Panc1 (cell line): Measurements from ENCODE around the gene FGF14. TPM values are rescaled to one million over a fixed set of nuclear protein-coding genes. Genes with fewer than 3 reads are reported as not detected.

Experiments used
- ATAC-seq: fragments of 200-7000 bp; cut with Tn5 transposase; 2 replicates; pipeline ENCODE4 v1.9.1; 2020; ENCODE audit warnings: mild to moderate bottlenecking, moderate library complexity
- BruUV-seq: library from RNA; stranded (reverse); fragments of 400-500 nt; replicated peaks from 2 replicates; lab custom pipeline; 2021; lab: Mats Ljungman, UMichigan
- CTCF ChIA-PET: fragments of 300-600 bp; sonication (Branson Sonifier 250); formaldehyde crosslinking; loops from one replicate; lab custom pipeline; 2022; ENCODE audit warnings: antibody characterized with exemption; lab: Charles Lee
- POLR2A ChIA-PET: fragments of 300-600 bp; sonication (Branson Sonifier 250); formaldehyde crosslinking; loops from one replicate; lab custom pipeline; 2022; ENCODE audit warnings: antibody characterized with exemption; lab: Charles Lee
- DNase-seq: peaks from one replicate; pipeline ENCODE4 v3.0.0-alpha.2; 2010; ENCODE audit warnings: low read depth, low spot score
- H3K27ac ChIP-seq: 2 replicates; pipeline ENCODE4 v1.5.1; 2011; ENCODE audit warnings: mild to moderate bottlenecking, low read length, inconsistent platforms
- H3K27me3 ChIP-seq: fragments of 200-500 bp; sonication (Bioruptor generic); 2 replicates; pipeline ENCODE4 v1.6.0; 2014; ENCODE audit warnings: low read length, inconsistent platforms; ENCODE audit not compliant: control insufficient read depth, insufficient read depth
- H3K36me3 ChIP-seq: fragments of 200-500 bp; sonication (Bioruptor generic); 2 replicates; pipeline ENCODE4 v1.5.1; 2014; ENCODE audit warnings: inconsistent platforms, mild to moderate bottlenecking, low read length, moderate library complexity; ENCODE audit not compliant: control insufficient read depth, insufficient read depth
- H3K4me1 ChIP-seq: 2 replicates; pipeline ENCODE4 v1.5.1; 2011; ENCODE audit warnings: inconsistent platforms, mild to moderate bottlenecking, low read length, moderate library complexity; ENCODE audit not compliant: control insufficient read depth, insufficient read depth
- H3K4me3 ChIP-seq, 2 experiments: 2 replicates each; pipeline ENCODE4 v1.5.1; 2011 to 2012; ENCODE audit warnings: low read depth in 2 of 2, low read length in 2 of 2, mild to moderate bottlenecking in 2 of 2, inconsistent platforms in 1 of 2, moderate library complexity in 1 of 2
- H3K9me3 ChIP-seq: fragments of 200-500 bp; sonication (Bioruptor generic); 2 replicates; pipeline ENCODE4 v1.5.1; 2014; ENCODE audit warnings: low read depth, mild to moderate bottlenecking, inconsistent platforms, low read length, moderate library complexity; ENCODE audit not compliant: control insufficient read depth, insufficient read depth
- CTCF ChIP-seq: fragments of 450-650 bp; IDR thresholded peaks from 2 replicates; pipeline ENCODE4 v1.5.1; 2017; ENCODE audit warnings: mild to moderate bottlenecking
- POLR2AphosphoS5 ChIP-seq: IDR thresholded peaks from 2 replicates; pipeline ENCODE4 v1.6.1; 2012; ENCODE audit warnings: mild to moderate bottlenecking, low read depth, low read length, moderate library complexity
- REST ChIP-seq, 2 experiments: IDR thresholded peaks; 2 replicates each; pipeline ENCODE4 v1.6.1; 2011 to 2012; ENCODE audit warnings: low read depth in 2 of 2, control low read depth in 1 of 2, low read length in 1 of 2, mild to moderate bottlenecking in 1 of 2, moderate library complexity in 1 of 2; ENCODE audit not compliant: insufficient read depth in 1 of 2
- SIN3A ChIP-seq: IDR thresholded peaks from 2 replicates; pipeline ENCODE4 v1.6.1; 2012; ENCODE audit warnings: low read depth, mild to moderate bottlenecking, low read length, moderate library complexity, borderline replicate concordance; ENCODE audit not compliant: insufficient read depth
- TCF7L2 ChIP-seq: IDR thresholded peaks from 2 replicates; pipeline ENCODE4 v1.6.1; 2011; ENCODE audit warnings: mild to moderate bottlenecking, low read depth, low read length, inconsistent platforms
- in situ Hi-C: cut with HindIII; loops from 2 replicates; pipeline ENCODE4 v1.10.0; 2016; ENCODE audit warnings: low sequenced_read_pairs, low pct_unique_long_range_greater_than_20kb
- intact Hi-C: fragments of 100-400 bp; cut with micrococcal nuclease; formaldehyde crosslinking; loops from one replicate; pipeline ENCODE4 v1.10.0; 2022; ENCODE audit not compliant: unreplicated experiment
- total RNA-seq: library from RNA; stranded (reverse); gene quantifications from one replicate; pipeline ENCODE4 v1.2.1, GENCODE V29; 2021; ENCODE audit not compliant: unreplicated experiment

FGF14 gene
- total RNA-seq, 1 experiment from 2014 or later, result 0.03 TPM

- no peaks in the 10 kb centered on the region for H3K36me3 ChIP-seq
- POLR2A ChIA-PET, result interaction anchor here (0.7 kb wide), 1 partner anchor 1240 kb away, joined by 4 read pairs; no protein-coding TSS in a partner anchor
- ATAC-seq, result no peak
- H3K4me3 ChIP-seq, result no peak overlapping the region
- in situ Hi-C loops, result no loop called here
- intact Hi-C loops, result no loop called here
- DNase-seq, result no peak
- CTCF ChIA-PET, result no interaction called here
- TF ChIP-seq TCF7L2 (no peak), CTCF (no peak), SIN3A (no peak), POLR2AphosphoS5 (no peak), REST (IDR thresholded peaks at IDR 0.05; ENCODE audit: insufficient read depth in 1 of 2, low read depth in 2 of 2, low read length in 1 of 2) (no peak)
- no peaks in the 10 kb centered on the region for H3K27me3 ChIP-seq
- no peak overlapping the region for H3K27ac ChIP-seq
- H3K4me1 ChIP-seq, result no peaks in the 10 kb centered on the region
- H3K9me3 ChIP-seq, result no peaks in the 10 kb centered on the region
- BruUV-seq, result no TSS peak
Measured at GRCh38 chr13:101858860-101859259, 543.0 kb downstream of the FGF14 start.

GRCh38 chr13:101846701-101847100, 555.1 kb downstream of the FGF14 start:
- Histone ChIP-seq H3K36me3 (no peaks in the 10 kb centered on the region), H3K27ac (no peak overlapping the region), H3K9me3 (no peaks in the 10 kb centered on the region), H3K4me3 (no peak overlapping the region), H3K4me1 (no peaks in the 10 kb centered on the region), H3K27me3 (no peaks in the 10 kb centered on the region; the same call in 1 of the 2 replicates)
- CTCF ChIA-PET, result no interaction called here
- POLR2A ChIA-PET, result interaction anchor here (0.6 kb wide), 1 partner anchor 74 kb away, joined by 3 read pairs; no protein-coding TSS in a partner anchor
- TF ChIP-seq CTCF (no peak), TCF7L2 (no peak), SIN3A (no peak), REST (IDR thresholded peaks at IDR 0.05; ENCODE audit: insufficient read depth in 1 of 2, low read depth in 2 of 2, low read length in 1 of 2) (no peak), POLR2AphosphoS5 (no peak)
- DNase-seq (no peak), ATAC-seq (no peak)
- intact Hi-C loops, result no loop called here
- BruUV-seq, result no TSS peak
- in situ Hi-C loops, result no loop called here
